Osteocyte (in vitro differentiated cells): ENCODE results near the gene MYO7B. TPM values are rescaled to one million over a fixed set of nuclear protein-coding genes. Genes with fewer than 3 reads are reported as not detected.

ENCODE experiments used
- DNase-seq: peaks from one replicate; pipeline ENCODE4 v3.0.0; 2021; ENCODE audit warnings: mixed read lengths; ENCODE audit not compliant: unreplicated experiment; ENCODE audit errors: extremely low spot score
- H3K27ac Mint-ChIP-seq: one replicate; pipeline ENCODE4 v1.8.0; 2021; ENCODE audit warnings: mild to moderate bottlenecking, mixed read lengths; ENCODE audit not compliant: unreplicated experiment
- H3K27me3 Mint-ChIP-seq: one replicate; pipeline ENCODE4 v1.8.0; 2021; ENCODE audit warnings: mixed read lengths; ENCODE audit not compliant: unreplicated experiment
- H3K36me3 Mint-ChIP-seq: one replicate; pipeline ENCODE4 v1.8.0; 2021; ENCODE audit warnings: mixed read lengths; ENCODE audit not compliant: unreplicated experiment
- H3K4me1 Mint-ChIP-seq: one replicate; pipeline ENCODE4 v1.8.0; 2021; ENCODE audit warnings: mixed read lengths; ENCODE audit not compliant: unreplicated experiment
- H3K4me3 Mint-ChIP-seq: one replicate; pipeline ENCODE4 v1.8.0; 2021; ENCODE audit warnings: mild to moderate bottlenecking, moderate library complexity, mixed read lengths; ENCODE audit not compliant: unreplicated experiment
- H3K9me3 Mint-ChIP-seq: one replicate; pipeline ENCODE4 v1.8.0; 2021; ENCODE audit warnings: mixed read lengths; ENCODE audit not compliant: unreplicated experiment
- CTCF ChIP-seq: fragments of 200-600 bp; sonication (generic); IDR thresholded peaks from 2 replicates; pipeline ENCODE4 v1.5.0; 2021; ENCODE audit warnings: antibody characterized with exemption, mild to moderate bottlenecking, moderate library complexity
- total RNA-seq: library from RNA; stranded (reverse); gene quantifications from 2 replicates; pipeline ENCODE4 v1.2.1, GENCODE V29; 2021

Gene MYO7B
- total RNA-seq, 1 donor from 2014 or later: not detected

GRCh38 chr2:127510073-127510472, 25.4 kb upstream of the MYO7B start:
- H3K4me3 Mint-ChIP-seq: no peak overlapping the region
- H3K27ac Mint-ChIP-seq: peak overlapping the region; percentile 6
- no peak for TF ChIP-seq CTCF
- DNase-seq: no peak
- H3K4me1 Mint-ChIP-seq: peaks cover 68% of the 10 kb centered on the region
- H3K27me3 Mint-ChIP-seq: no peaks in the 10 kb centered on the region
- H3K36me3 Mint-ChIP-seq: peaks cover 20% of the 10 kb centered on the region
- H3K9me3 Mint-ChIP-seq: no peaks in the 10 kb centered on the region

- Mint-ChIP-seq H3K4me3 (no peak overlapping the region), H3K27me3 (no peaks in the 10 kb centered on the region), H3K4me1 (peaks cover 68% of the 10 kb centered on the region), H3K9me3 (no peaks in the 10 kb centered on the region), H3K36me3 (peaks cover 21% of the 10 kb centered on the region), H3K27ac (peak overlapping the region; percentile 19)
- DNase-seq: no peak
- TF ChIP-seq CTCF: no peak
Observed at GRCh38 chr2:127511090-127511695, 24.3 kb upstream of the MYO7B start.

- no peak for DNase-seq
- Mint-ChIP-seq H3K27ac (peak overlapping the region; percentile 19), H3K27me3 (no peaks in the 10 kb centered on the region), H3K4me1 (peaks cover 64% of the 10 kb centered on the region), H3K36me3 (peaks cover 28% of the 10 kb centered on the region), H3K4me3 (no peak overlapping the region), H3K9me3 (no peaks in the 10 kb centered on the region)
- TF ChIP-seq CTCF: no peak
Observed at GRCh38 chr2:127511917-127512316, 23.6 kb upstream of the MYO7B start.

- no peak overlapping the region for H3K27ac Mint-ChIP-seq
- H3K4me3 Mint-ChIP-seq: no peak overlapping the region
- no peak for TF ChIP-seq CTCF
- H3K9me3 Mint-ChIP-seq: no peaks in the 10 kb centered on the region
- H3K36me3 Mint-ChIP-seq: peaks cover 32% of the 10 kb centered on the region
- H3K4me1 Mint-ChIP-seq: peaks cover 59% of the 10 kb centered on the region
- H3K27me3 Mint-ChIP-seq: no peaks in the 10 kb centered on the region
- no peak for DNase-seq
Observed at GRCh38 chr2:127512362-127512761, 23.1 kb upstream of the MYO7B start.

GRCh38 chr2:127514076-127514475, 21.4 kb upstream of the MYO7B start:
- Mint-ChIP-seq H3K9me3 (no peaks in the 10 kb centered on the region), H3K27ac (no peak overlapping the region), H3K4me1 (peaks cover 42% of the 10 kb centered on the region), H3K27me3 (no peaks in the 10 kb centered on the region), H3K4me3 (no peak overlapping the region), H3K36me3 (peaks cover 39% of the 10 kb centered on the region)
- no peak for TF ChIP-seq CTCF
- DNase-seq: no peak
